GM10248 (cell line): Measurements from ENCODE around the gene TLE2.

Experiments
- CTCF ChIA-PET: fragments of 300-600 bp; sonication (Branson Sonifier 250); formaldehyde crosslinking; extraction: SDS; loops from one replicate; lab custom pipeline; 2021; ENCODE audit warnings: antibody characterized with exemption; lab: Yijun Ruan, JAX
- POLR2A ChIA-PET: fragments of 350-650 bp; sonication (Branson Sonifier 250); formaldehyde crosslinking; extraction: SDS; loops from one replicate; lab custom pipeline; 2020; ENCODE audit warnings: antibody characterized with exemption; lab: Yijun Ruan, JAX
- DNase-seq: peaks from one replicate; pipeline ENCODE4 v3.0.0; 2012; ENCODE audit errors: extremely low spot score
- CTCF ChIP-seq: IDR thresholded peaks from 2 replicates; pipeline ENCODE4 v1.5.1; 2012; ENCODE audit warnings: mild to moderate bottlenecking, low read depth; ENCODE audit errors: extremely low read depth, missing control alignments, control extremely low read depth

Gene TLE2

GRCh38 chr19:3058009-3058820, 29.1 kb upstream of the TLE2 start:
- ChIA-PET POLR2A (no interaction called here), CTCF (interaction anchor here (1.0 to 1.5 kb wide), 3 partner anchors 18 to 410 kb away, joined by 3 to 7 read pairs (median 3); no protein-coding TSS in a partner anchor)
- no peak for DNase-seq
- TF ChIP-seq CTCF: no peak

GRCh38 chr19:3057275-3057714, 28.2 kb upstream of the TLE2 start:
- TF ChIP-seq CTCF: no peak
- DNase-seq: no peak
- ChIA-PET POLR2A (interaction anchor here (0.7 kb wide), 1 partner anchor 108 kb away, joined by 8 read pairs; no protein-coding TSS in a partner anchor), CTCF (interaction anchor here (1.5 kb wide), 1 partner anchor 19 kb away, joined by 7 read pairs; no protein-coding TSS in a partner anchor)

GRCh38 chr19:3056417-3057088, 27.5 kb upstream of the TLE2 start:
- ChIA-PET CTCF (no interaction called here), POLR2A (interaction anchor here (0.7 kb wide), 1 partner anchor 109 kb away, joined by 8 read pairs; no protein-coding TSS in a partner anchor)
- TF ChIP-seq CTCF: no peak
- no peak for DNase-seq

GRCh38 chr19:3055741-3056416, 26.8 kb upstream of the TLE2 start:
- ChIA-PET POLR2A (no interaction called here), CTCF (interaction anchor here (4.7 kb wide), 1 partner anchor 20 kb away, joined by 20 read pairs; no protein-coding TSS in a partner anchor)
- no peak for TF ChIP-seq CTCF
- DNase-seq: no peak

- no peak for TF ChIP-seq CTCF
- no peak for DNase-seq
- ChIA-PET POLR2A (no interaction called here), CTCF (interaction anchor here (1.2 to 4.7 kb wide), 3 partner anchors 20 to 100 kb away, joined by 3 to 20 read pairs (median 6); no protein-coding TSS in a partner anchor)
These were observed 26.1 kb upstream of the TLE2 start for GRCh38 chr19:3054972-3055740.
